ENCODE results near the gene NEBL.

Gene NEBL

GRCh38 chr10:20877986-20878983 lies 18.8 kb downstream of the NEBL start:
- DNase-seq (ENCODE audit: extremely low read depth, low read depth), result no peak
- TF ChIP-seq CTCF (IDR thresholded peaks at IDR 0.05; ENCODE audit: low read depth, low read length), result no peak

GRCh38 chr10:20877554-20877953 lies 19.6 kb downstream of the NEBL start:
- no peak for TF ChIP-seq CTCF (IDR thresholded peaks at IDR 0.05; ENCODE audit: low read depth, low read length)
- DNase-seq (ENCODE audit: extremely low read depth, low read depth), result no peak

- no peak for TF ChIP-seq CTCF (IDR thresholded peaks at IDR 0.05; ENCODE audit: low read depth, low read length)
Measured at GRCh38 chr10:20874261-20874660, 22.9 kb downstream of the NEBL start.

GRCh38 chr10:20871970-20872369 lies 25.1 kb downstream of the NEBL start:
- no peak for DNase-seq (ENCODE audit: extremely low read depth, low read depth)
- no peak for TF ChIP-seq CTCF (IDR thresholded peaks at IDR 0.05; ENCODE audit: low read depth, low read length)

More at GRCh38 chr10:20874261-20874660, 22.9 kb downstream of the NEBL start:
- DNase-seq (ENCODE audit: extremely low read depth, low read depth), result no peak

- no peak for DNase-seq (ENCODE audit: extremely low read depth, low read depth)
- TF ChIP-seq CTCF (IDR thresholded peaks at IDR 0.05; ENCODE audit: low read depth, low read length), result no peak
Measured at GRCh38 chr10:20870834-20871233, 26.3 kb downstream of the NEBL start.

GRCh38 chr10:20863008-20863407 lies 34.1 kb downstream of the NEBL start:
- DNase-seq (ENCODE audit: extremely low read depth, low read depth), result no peak
- no peak for TF ChIP-seq CTCF (IDR thresholded peaks at IDR 0.05; ENCODE audit: low read depth, low read length)

All from AG09319 (cell line).